K562 (cell line): ENCODE data around the gene ANAPC2. TPM values are rescaled to one million over a fixed set of nuclear protein-coding genes. Genes with fewer than 3 reads are reported as not detected.

Experiments used
- ATAC-seq: fragments of 200-7000 bp; cut with Tn5 transposase; 3 replicates; pipeline ENCODE4 v1.9.1; 2020; ENCODE audit warnings: moderate library complexity
- BruUV-seq: library from RNA; stranded (reverse); fragments of 400-500 nt; replicated peaks from 2 replicates; lab custom pipeline; 2021; lab: Mats Ljungman, UMichigan
- CTCF ChIA-PET: fragments of 300-600 bp; formaldehyde crosslinking; extraction: SDS; loops from one replicate; lab custom pipeline; 2021; ENCODE audit warnings: low intra/inter-chr PET ratio; lab: Yijun Ruan, JAX
- POLR2A ChIA-PET: fragments of 300-600, 350-650 bp; sonication (Branson Sonifier 250); formaldehyde crosslinking; extraction: SDS; loops from one replicate; lab custom pipeline; 2021; ENCODE audit warnings: antibody characterized with exemption, inconsistent platforms; lab: Yijun Ruan, JAX
- DNase-seq, 4 experiments: peaks; one replicate each; pipeline versions ENCODE4 v3.0.0 to v3.0.0-alpha.2; 2011 to 2018; ENCODE audit warnings: low spot score in 3 of 4, mixed read lengths in 3 of 4; ENCODE audit errors: extremely low read depth in 1 of 4
- FAIRE-seq: peaks from 2 replicates; lab custom pipeline; 2011; peaks lifted over from hg19 to GRCh38; lab: Jason Lieb, UNC
- H2AFZ ChIP-seq: 2 replicates; pipeline ENCODE4 v1.6.0; 2011; ENCODE audit warnings: low read depth, low read length, control low read depth, inconsistent platforms
- H3K27ac ChIP-seq: fragments of 200-600 bp; 3 replicates; pipeline ENCODE4 v1.8.0; 2011; ENCODE audit warnings: low read depth, mild to moderate bottlenecking, control low read depth, inconsistent platforms, low read length, moderate library complexity, mixed read lengths; ENCODE audit errors: extremely low read depth
- H3K27me3 ChIP-seq, 2 experiments: fragments of 300-600 bp in 1 of 2; 2 replicates in 1 of 2; 3 replicates in 1 of 2; pipeline versions ENCODE4 v1.6.0 to v1.8.0; 2011; ENCODE audit warnings: inconsistent platforms in 2 of 2, low read length in 2 of 2, mild to moderate bottlenecking in 1 of 2, mixed read lengths in 1 of 2, moderate library complexity in 1 of 2; ENCODE audit not compliant: control insufficient read depth in 2 of 2, insufficient read depth in 2 of 2
- H3K36me3 ChIP-seq: fragments of 300-600 bp; 3 replicates; pipeline ENCODE4 v1.8.0; 2011; ENCODE audit warnings: mild to moderate bottlenecking, low read length, inconsistent platforms; ENCODE audit not compliant: control insufficient read depth, insufficient read depth
- H3K4me1 ChIP-seq, 2 experiments: fragments of 200-600 bp in 1 of 2; replicated peaks in 1 of 2; 2 replicates in 1 of 2; 3 replicates in 1 of 2; pipeline versions ENCODE4 v1.5.1 to v1.8.0; 2011; ENCODE audit warnings: inconsistent platforms in 2 of 2, low read length in 2 of 2, mild to moderate bottlenecking in 1 of 2, mixed read lengths in 1 of 2, moderate library complexity in 1 of 2; ENCODE audit not compliant: control insufficient read depth in 2 of 2, insufficient read depth in 2 of 2
- H3K4me2 ChIP-seq: 2 replicates; pipeline ENCODE4 v1.6.1; 2011; ENCODE audit warnings: low read length, control low read depth, inconsistent platforms, mixed read lengths; ENCODE audit not compliant: insufficient read depth
- H3K4me3 ChIP-seq: fragments of 200-600 bp; sonication (generic), shearing (Covaris generic); 2 replicates; pipeline ENCODE4 v1.5.1; 2016; ENCODE audit warnings: control low read depth, inconsistent platforms
- H3K79me2 ChIP-seq: fragments of 200-600 bp; 3 replicates; pipeline ENCODE4 v1.8.0; 2011; ENCODE audit warnings: low read length, inconsistent platforms; ENCODE audit not compliant: control insufficient read depth, insufficient read depth
- H3K9ac ChIP-seq, 2 experiments: 2 replicates each; pipeline versions ENCODE4 v1.6.0 to v1.6.1; 2011; ENCODE audit warnings: low read depth in 2 of 2, low read length in 2 of 2, control low read depth in 1 of 2, inconsistent platforms in 1 of 2, mild to moderate bottlenecking in 1 of 2, mixed read lengths in 1 of 2; ENCODE audit not compliant: insufficient read depth in 1 of 2
- H3K9me1 ChIP-seq: one replicate; pipeline ENCODE4 v1.6.0; 2011; ENCODE audit warnings: inconsistent platforms, mild to moderate bottlenecking, low read length, moderate library complexity; ENCODE audit not compliant: control insufficient read depth, insufficient read depth
- H3K9me3 ChIP-seq: replicated peaks from 2 replicates; pipeline ENCODE4 v1.5.1; 2011; ENCODE audit warnings: low read depth, low read length, inconsistent platforms; ENCODE audit not compliant: control insufficient read depth, insufficient read depth
- H4K20me1 ChIP-seq: replicated peaks from 2 replicates; pipeline ENCODE4 v1.6.1; 2011; ENCODE audit warnings: low read length, inconsistent platforms, mixed read lengths; ENCODE audit not compliant: control insufficient read depth, insufficient read depth
- DACH1 ChIP-seq: fragments of 450-650 bp; IDR thresholded peaks from 2 replicates; pipeline ENCODE4 v1.6.1; 2018; ENCODE audit not compliant: partially characterized antibody
- FIP1L1 ChIP-seq: fragments of 200-400 bp; formaldehyde crosslinking; IDR thresholded peaks from 2 replicates; pipeline ENCODE4 v1.6.1; 2018; ENCODE audit warnings: mild to moderate bottlenecking, low read depth, low read length; ENCODE audit not compliant: poor library complexity, severe bottlenecking
- GMEB1 ChIP-seq: fragments of 250-450 bp; sonication (Bioruptor Pico); IDR thresholded peaks from 2 replicates; pipeline ENCODE4 v1.4.0; 2020; ENCODE audit warnings: mild to moderate bottlenecking
- GTF2E2 ChIP-seq: fragments of 200-800 bp; sonication (Bioruptor generic); IDR thresholded peaks from 2 replicates; pipeline ENCODE4 v1.6.1; 2016; ENCODE audit warnings: missing genetic modification characterization, missing compliant biosample characterization
- JUNB ChIP-seq: fragments of 450-650 bp; formaldehyde crosslinking; conservative IDR thresholded peaks from 2 replicates; pipeline ENCODE4 v1.4.0; 2020; ENCODE audit warnings: mild to moderate bottlenecking
- MCM2 ChIP-seq: fragments of 450-650 bp; IDR thresholded peaks from 2 replicates; pipeline ENCODE4 v1.6.1; 2017; ENCODE audit warnings: low read depth, mild to moderate bottlenecking
- NR3C1 ChIP-seq: sonication (generic); formaldehyde crosslinking; IDR thresholded peaks from 2 replicates; pipeline ENCODE4 v1.8.1; 2022; ENCODE audit warnings: missing genetic modification reagents
- ZNF175 ChIP-seq: fragments of 200-800 bp; sonication (Bioruptor generic); IDR thresholded peaks from 2 replicates; pipeline ENCODE4 v1.6.1; 2016; ENCODE audit warnings: low read depth, mild to moderate bottlenecking, missing genetic modification characterization, missing compliant biosample characterization
- ZNF551 ChIP-seq: fragments of 250-450 bp; sonication (Bioruptor Pico); IDR thresholded peaks from 2 replicates; pipeline ENCODE4 v1.5.0; 2021; ENCODE audit warnings: mild to moderate bottlenecking, moderate library complexity
- WGBS: fragments of 100-300 bp; shearing (Covaris generic); methylation state at CpG from one replicate; pipeline ENCODE4 v1.1.6; 2016; ENCODE audit warnings: low coverage, mixed read lengths; ENCODE audit not compliant: insufficient coverage; ENCODE audit errors: missing lambda C conversion rate; 5-methylcytosine and 5-hydroxymethylcytosine counted together
- in situ Hi-C: fragments of 300-500 bp; cut with MboI; formaldehyde crosslinking; loops from 4 replicates; pipeline ENCODE4 v1.15.0; 2018; ENCODE audit warnings: inconsistent platforms, mixed read lengths
- intact Hi-C: fragments of 100-400 bp; cut with micrococcal nuclease; formaldehyde crosslinking; loops from 2 replicates; pipeline ENCODE4 v1.14.2; 2022
- polyA plus RNA-seq, 8 experiments: library from polyadenylated mRNA; depleted of rRNA in 4 of 8; stranded (reverse) in 5 of 8; unstranded in 3 of 8; fragments of >200 nt; fragmentation: Nextera tagmentation in 2 of 8; fragmentation: Illumina TruSeq in 1 of 8; extraction: Ambion mirVana in 2 of 8; extraction: Trizol in 1 of 8; gene quantifications; 2 replicates each; pipeline versions ENCODE4 v1.2.1 to v1.2.3, GENCODE V29; 2011 to 2014; ENCODE audit warnings: inconsistent platforms in 1 of 8, missing spikeins in 1 of 8
- total RNA-seq, 7 experiments: library from RNA; depleted of rRNA in 6 of 7; stranded (reverse); fragments of >200 nt in 6 of 7; fragmentation: Illumina TruSeq in 2 of 7; extraction: Trizol in 2 of 7; gene quantifications; 2 replicates each; pipeline versions ENCODE4 v1.2.1 to v1.2.3, GENCODE V29; 2011 to 2021; ENCODE audit warnings: low replicate concordance in 1 of 7

ANAPC2 gene
- total and polyA plus RNA-seq, 9 of the 15 experiments (the other 6 are each of a cell fraction or from before 2014, with no cell fraction given): 0.11 to 56.5 (median 17.1) TPM; not detected in 1

- WGBS: 24% methylated on average over 19 of the region's 22 CpGs
- Histone ChIP-seq H3K79me2 (no peaks in the 10 kb centered on the region), H2AFZ (no peak overlapping the region), H3K36me3 (no peaks in the 10 kb centered on the region), H3K27me3 (peaks cover 22 to 33% of the 10 kb centered on the region in 2 experiments; a peak in 4 of 5 replicates), H3K4me3 (no peak overlapping the region), H3K4me2 (no peak overlapping the region), H4K20me1 (peaks cover 3% of the 10 kb centered on the region; the same call in 1 of the 2 replicates), H3K4me1 (peaks cover 0 to 93% of the 10 kb centered on the region in 2 experiments; a peak in 2 of 5 replicates), H3K9me3 (no peaks in the 10 kb centered on the region), H3K27ac (no peak overlapping the region), H3K9ac (peak overlapping the region in 1 of 2 experiments; percentile 9; a peak in 2 of 4 replicates), H3K9me1 (no peaks in the 10 kb centered on the region)
- CTCF ChIA-PET: no interaction called here
- peak in 1 of 4 experiments; percentile 10 for DNase-seq
- POLR2A ChIA-PET: interaction anchor here (0.6 to 1.6 kb wide), 8 partner anchors 9 to 128 kb away, joined by 3 to 5 read pairs (median 4); partner anchors contain the start of gene TUBB4B
- ATAC-seq: no peak
- intact Hi-C loops: no loop called here
- FAIRE-seq: no peak
- no peak for TF ChIP-seq NR3C1
- TF ChIP-seq DACH1: no peak
- TF ChIP-seq JUNB (CRISPR knock-in tag): no peak
- TF ChIP-seq MCM2: no peak
- TF ChIP-seq ZNF551 (CRISPR knock-in tag): no peak
- no peak for TF ChIP-seq GTF2E2
- TF ChIP-seq FIP1L1: no peak
- no peak for TF ChIP-seq ZNF175 (CRISPR knock-in tag)
- no peak for TF ChIP-seq GMEB1 (CRISPR knock-in tag)
- BruUV-seq: no TSS peak
- in situ Hi-C loops: no loop called here
These were observed 17.0 kb downstream of the ANAPC2 start for GRCh38 chr9:137171149-137171900.
